Measurements from ENCODE around the gene EVA1A. TPM values are rescaled to one million over a fixed set of nuclear protein-coding genes. Genes with fewer than 3 reads are reported as not detected.

EVA1A gene
- polyA plus RNA-seq, 2 of the 4 experiments (the other 2 are of a cell fraction): 2.5 to 19.0 TPM

DNA sequence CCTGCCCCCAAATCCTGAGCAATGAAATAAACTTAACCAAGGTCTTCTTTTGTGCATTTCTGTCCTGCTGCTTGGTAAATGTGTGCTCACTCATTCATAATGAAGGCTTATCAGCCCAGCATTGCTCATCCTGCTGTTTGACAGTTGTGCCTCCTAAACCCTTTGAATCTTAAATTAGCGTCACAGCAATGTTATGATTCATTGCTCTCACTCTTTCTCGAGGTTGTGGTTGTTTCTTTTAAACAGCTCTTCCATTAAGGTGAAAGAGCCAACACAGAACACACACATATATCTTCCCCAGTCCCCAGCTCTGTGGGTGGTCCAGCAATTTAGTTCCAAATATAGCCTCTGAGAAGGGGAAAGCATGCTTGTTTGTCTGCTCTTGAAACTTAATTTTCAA, 84.0 kb downstream of the EVA1A start:
- WGBS (ENCODE audit: missing lambda C conversion rate): 23% methylated on average over 2 of the region's 2 CpGs
- no peak for ATAC-seq
- no peak for TF ChIP-seq MAZ (IDR thresholded peaks at IDR 0.05; ENCODE audit: borderline replicate concordance, low read depth, low read length)
- TF ChIP-seq SREBF2 (IDR thresholded peaks at IDR 0.05): no peak
- TF ChIP-seq, protein P1, sequence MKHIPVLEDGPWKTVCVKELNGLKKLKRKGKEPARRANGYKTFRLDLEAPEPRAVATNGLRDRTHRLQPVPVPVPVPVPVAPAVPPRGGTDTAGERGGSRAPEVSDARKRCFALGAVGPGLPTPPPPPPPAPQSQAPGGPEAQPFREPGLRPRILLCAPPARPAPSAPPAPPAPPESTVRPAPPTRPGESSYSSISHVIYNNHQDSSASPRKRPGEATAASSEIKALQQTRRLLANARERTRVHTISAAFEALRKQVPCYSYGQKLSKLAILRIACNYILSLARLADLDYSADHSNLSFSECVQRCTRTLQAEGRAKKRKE (CRISPR knock-in tag; IDR thresholded peaks at IDR 0.05; ENCODE audit: low read depth): no peak
- TF ChIP-seq, protein P2, sequence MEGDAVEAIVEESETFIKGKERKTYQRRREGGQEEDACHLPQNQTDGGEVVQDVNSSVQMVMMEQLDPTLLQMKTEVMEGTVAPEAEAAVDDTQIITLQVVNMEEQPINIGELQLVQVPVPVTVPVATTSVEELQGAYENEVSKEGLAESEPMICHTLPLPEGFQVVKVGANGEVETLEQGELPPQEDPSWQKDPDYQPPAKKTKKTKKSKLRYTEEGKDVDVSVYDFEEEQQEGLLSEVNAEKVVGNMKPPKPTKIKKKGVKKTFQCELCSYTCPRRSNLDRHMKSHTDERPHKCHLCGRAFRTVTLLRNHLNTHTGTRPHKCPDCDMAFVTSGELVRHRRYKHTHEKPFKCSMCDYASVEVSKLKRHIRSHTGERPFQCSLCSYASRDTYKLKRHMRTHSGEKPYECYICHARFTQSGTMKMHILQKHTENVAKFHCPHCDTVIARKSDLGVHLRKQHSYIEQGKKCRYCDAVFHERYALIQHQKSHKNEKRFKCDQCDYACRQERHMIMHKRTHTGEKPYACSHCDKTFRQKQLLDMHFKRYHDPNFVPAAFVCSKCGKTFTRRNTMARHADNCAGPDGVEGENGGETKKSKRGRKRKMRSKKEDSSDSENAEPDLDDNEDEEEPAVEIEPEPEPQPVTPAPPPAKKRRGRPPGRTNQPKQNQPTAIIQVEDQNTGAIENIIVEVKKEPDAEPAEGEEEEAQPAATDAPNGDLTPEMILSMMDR (IDR thresholded peaks at IDR 0.05): no peak
- no peak for TF ChIP-seq HOXA7 (CRISPR knock-in tag; IDR thresholded peaks at IDR 0.05)
- no peaks in the 10 kb centered on the region for H3K9me3 ChIP-seq
- no peak overlapping the region for H3K27ac ChIP-seq
- no peak overlapping the region for H3K4me2 ChIP-seq
- H3K4me3 ChIP-seq: no peak overlapping the region
- no peaks in the 10 kb centered on the region for H3K4me1 ChIP-seq
- ChIA-PET CTCF (interaction anchor here (2.2 to 7.1 kb wide), 2 partner anchors 11 to 132 kb away, joined by 7 to 68 read pairs; no protein-coding TSS in a partner anchor), POLR2A (no interaction called here)
- FAIRE-seq: no peak
- no peak for DNase-seq (ENCODE audit: low read depth in 1 of 2, low spot score in 1 of 2)

- no peak for ATAC-seq
- no peaks in the 10 kb centered on the region for H3K9me3 ChIP-seq
- no peaks in the 10 kb centered on the region for H3K4me1 ChIP-seq
- no peak overlapping the region for H3K4me2 ChIP-seq
- H3K27ac ChIP-seq: no peak overlapping the region
- WGBS (ENCODE audit: missing lambda C conversion rate): 51% methylated on average over 2 of the region's 2 CpGs
- no peak for FAIRE-seq
- CTCF ChIA-PET: interaction anchor here (0.7 to 1.4 kb wide), 3 partner anchors 10 to 132 kb away, joined by 3 to 7 read pairs (median 3); no protein-coding TSS in a partner anchor
- DNase-seq (ENCODE audit: low read depth in 1 of 2, low spot score in 1 of 2): no peak
- no peak for TF ChIP-seq POLR2A (IDR thresholded peaks at IDR 0.05; ENCODE audit: low read length)
- POLR2A ChIA-PET: no interaction called here
- no peak overlapping the region for H3K4me3 ChIP-seq
Measured at GRCh38 chr2:75475976-75476375, 84.8 kb downstream of the EVA1A start.

- TF ChIP-seq, protein P3, sequence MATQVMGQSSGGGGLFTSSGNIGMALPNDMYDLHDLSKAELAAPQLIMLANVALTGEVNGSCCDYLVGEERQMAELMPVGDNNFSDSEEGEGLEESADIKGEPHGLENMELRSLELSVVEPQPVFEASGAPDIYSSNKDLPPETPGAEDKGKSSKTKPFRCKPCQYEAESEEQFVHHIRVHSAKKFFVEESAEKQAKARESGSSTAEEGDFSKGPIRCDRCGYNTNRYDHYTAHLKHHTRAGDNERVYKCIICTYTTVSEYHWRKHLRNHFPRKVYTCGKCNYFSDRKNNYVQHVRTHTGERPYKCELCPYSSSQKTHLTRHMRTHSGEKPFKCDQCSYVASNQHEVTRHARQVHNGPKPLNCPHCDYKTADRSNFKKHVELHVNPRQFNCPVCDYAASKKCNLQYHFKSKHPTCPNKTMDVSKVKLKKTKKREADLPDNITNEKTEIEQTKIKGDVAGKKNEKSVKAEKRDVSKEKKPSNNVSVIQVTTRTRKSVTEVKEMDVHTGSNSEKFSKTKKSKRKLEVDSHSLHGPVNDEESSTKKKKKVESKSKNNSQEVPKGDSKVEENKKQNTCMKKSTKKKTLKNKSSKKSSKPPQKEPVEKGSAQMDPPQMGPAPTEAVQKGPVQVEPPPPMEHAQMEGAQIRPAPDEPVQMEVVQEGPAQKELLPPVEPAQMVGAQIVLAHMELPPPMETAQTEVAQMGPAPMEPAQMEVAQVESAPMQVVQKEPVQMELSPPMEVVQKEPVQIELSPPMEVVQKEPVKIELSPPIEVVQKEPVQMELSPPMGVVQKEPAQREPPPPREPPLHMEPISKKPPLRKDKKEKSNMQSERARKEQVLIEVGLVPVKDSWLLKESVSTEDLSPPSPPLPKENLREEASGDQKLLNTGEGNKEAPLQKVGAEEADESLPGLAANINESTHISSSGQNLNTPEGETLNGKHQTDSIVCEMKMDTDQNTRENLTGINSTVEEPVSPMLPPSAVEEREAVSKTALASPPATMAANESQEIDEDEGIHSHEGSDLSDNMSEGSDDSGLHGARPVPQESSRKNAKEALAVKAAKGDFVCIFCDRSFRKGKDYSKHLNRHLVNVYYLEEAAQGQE (IDR thresholded peaks at IDR 0.05): no peak
- TF ChIP-seq JUNB (IDR thresholded peaks at IDR 0.05) (no peak), POLR2A (IDR thresholded peaks at IDR 0.05; ENCODE audit: low read length) (no peak), ZFP36 (IDR thresholded peaks at IDR 0.05; ENCODE audit: borderline replicate concordance, partially characterized antibody) (no peak), CHD2 (IDR thresholded peaks at IDR 0.05; ENCODE audit: low read length, partially characterized antibody) (no peak), NPAS2 (CRISPR knock-in tag; IDR thresholded peaks at IDR 0.05; ENCODE audit: borderline replicate concordance) (no peak), CBX2 (IDR thresholded peaks at IDR 0.05; ENCODE audit: borderline replicate concordance, low read depth) (no peak), RARB (CRISPR knock-in tag; IDR thresholded peaks at IDR 0.05) (no peak), HDAC2 (IDR thresholded peaks at IDR 0.05) (no peak), BHLHE40 (IDR thresholded peaks at IDR 0.05; ENCODE audit: low read depth, low read length) (no peak), EHF (CRISPR knock-in tag; IDR thresholded peaks at IDR 0.05) (no peak), USF2 (IDR thresholded peaks at IDR 0.05) (no peak)
- Histone ChIP-seq H3K4me3 (no peak overlapping the region), H3K27ac (no peak overlapping the region), H3K4me2 (no peak overlapping the region), H3K9me3 (no peaks in the 10 kb centered on the region), H3K4me1 (no peaks in the 10 kb centered on the region)
- DNase-seq (ENCODE audit: low read depth in 1 of 2, low spot score in 1 of 2) (no peak), ATAC-seq (no peak), FAIRE-seq (no peak)
- WGBS (ENCODE audit: missing lambda C conversion rate): 19% methylated on average over 2 of the region's 2 CpGs
- ChIA-PET POLR2A (interaction anchor here (0.6 kb wide), 1 partner anchor 86 kb away, joined by 7 read pairs; the partner anchor contains the start of gene EVA1A), CTCF (interaction anchor here (1.0 to 1.4 kb wide), 3 partner anchors 9 to 135 kb away, joined by 3 to 7 read pairs (median 3); no protein-coding TSS in a partner anchor)
Measured at GRCh38 chr2:75475049-75475448, 85.7 kb downstream of the EVA1A start.
